SIG-M5 (cell line): Measurements from ENCODE around the gene SRPK2.

ENCODE experiments used
- DNase-seq: peaks from one replicate; lab custom pipeline; 2025; lab: John Stamatoyannopoulos, UW

SRPK2 gene

GRCh38 chr7:105098863-105099515 is 289.7 kb downstream of the SRPK2 start:
- no peak for DNase-seq

DNA sequence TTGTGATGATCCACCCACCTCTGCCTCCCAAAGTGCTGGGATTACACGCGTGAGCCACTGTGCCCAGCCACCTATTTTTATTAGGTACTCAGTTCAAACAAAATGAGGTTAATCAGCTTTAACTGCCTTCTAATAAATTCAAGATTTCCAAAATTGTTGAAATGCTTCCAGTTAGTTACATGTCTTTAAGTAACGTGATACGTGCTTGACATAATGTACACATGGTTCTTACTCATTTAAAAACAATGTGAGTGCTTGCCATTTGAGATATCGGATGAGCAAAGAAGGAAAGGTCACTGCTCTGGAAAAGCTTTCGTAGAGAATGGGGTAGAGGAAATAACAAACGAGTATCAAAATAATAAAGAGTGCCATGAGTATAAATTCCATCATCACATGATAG is 291.1 kb downstream of the SRPK2 start:
- no peak for DNase-seq

DNA sequence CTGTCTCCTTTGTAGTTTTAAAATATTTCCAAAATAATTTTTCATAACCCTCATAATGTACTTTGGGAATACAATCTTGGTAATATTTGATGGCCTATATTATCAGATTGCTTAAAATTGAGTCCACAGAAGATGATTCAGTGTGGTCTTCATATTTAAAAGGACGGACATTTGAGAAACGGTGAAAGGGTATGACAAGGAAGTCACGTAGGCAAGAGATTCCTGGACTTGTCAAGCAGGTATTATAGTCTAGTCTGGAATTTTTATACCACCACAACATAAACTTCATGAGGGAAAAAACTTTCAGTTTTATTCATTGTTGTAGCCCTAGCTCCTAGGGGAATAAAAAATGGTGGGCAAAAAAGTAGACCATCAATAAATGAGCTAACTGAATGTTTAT is 292.4 kb downstream of the SRPK2 start:
- DNase-seq = no peak

DNA sequence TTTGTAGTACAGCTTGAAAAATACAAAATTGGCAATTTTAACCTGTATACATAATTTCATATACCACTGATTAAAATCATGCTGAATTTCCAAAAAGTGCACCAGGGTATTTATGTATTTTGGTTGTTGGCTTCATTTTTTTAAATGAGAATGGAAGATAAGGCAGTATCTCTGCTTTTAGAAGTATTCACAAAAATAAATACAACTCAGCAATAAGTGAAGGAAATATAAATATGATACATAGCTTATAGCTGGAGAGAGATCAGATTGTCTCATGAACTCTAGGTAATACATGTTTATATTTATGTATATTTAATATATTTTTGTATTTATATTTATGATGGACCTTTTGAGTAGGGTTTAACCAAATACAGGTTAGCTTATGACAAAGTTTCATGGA is 293.8 kb downstream of the SRPK2 start:
- no peak for DNase-seq

- DNase-seq = no peak
Measured at GRCh38 chr7:105088456-105088855, 300.3 kb downstream of the SRPK2 start.

- DNase-seq = no peak
Measured at GRCh38 chr7:105087981-105088380, 300.7 kb downstream of the SRPK2 start.

GRCh38 chr7:105086850-105087249 is 301.9 kb downstream of the SRPK2 start:
- no peak for DNase-seq

DNA sequence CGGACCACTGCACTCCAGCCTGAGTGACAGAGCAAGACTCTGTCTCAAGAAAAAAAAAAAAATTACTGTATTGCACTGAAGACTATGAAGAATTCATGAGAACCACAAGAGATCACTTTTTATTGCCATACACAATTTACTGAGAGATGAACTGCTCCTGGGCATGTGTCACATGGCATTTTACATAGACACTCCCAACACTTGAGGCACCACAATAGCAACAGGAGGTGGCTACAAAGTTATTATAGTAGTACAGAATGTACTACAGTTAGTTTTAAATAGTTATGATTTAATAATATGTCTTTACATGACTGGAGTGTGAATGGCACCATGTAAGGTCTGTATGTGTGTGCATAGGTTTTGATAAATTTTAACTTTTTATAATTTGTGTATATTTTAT is 304.1 kb downstream of the SRPK2 start:
- DNase-seq = no peak

DNA sequence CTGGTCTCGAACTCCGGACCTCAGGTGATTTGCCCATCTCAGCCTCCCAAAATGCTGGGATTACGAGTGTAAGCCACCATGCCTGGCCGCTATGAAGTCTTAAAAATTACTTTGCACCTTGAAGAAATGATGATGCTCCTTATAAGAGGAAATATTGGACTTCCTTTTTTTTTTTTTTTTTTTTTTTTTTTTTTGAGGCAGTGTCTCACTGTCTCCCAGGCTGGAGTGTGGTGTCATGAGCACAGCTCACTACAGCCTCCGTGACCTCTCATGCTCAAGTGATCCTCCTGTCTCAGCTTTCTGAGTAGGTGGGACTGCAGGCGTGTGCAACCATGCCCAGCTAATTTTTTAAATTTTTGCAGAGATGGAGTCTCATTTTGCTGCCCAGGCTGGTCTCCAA is 309.4 kb downstream of the SRPK2 start:
- no peak for DNase-seq

- no peak for DNase-seq
Measured at GRCh38 chr7:105073143-105073542, 315.6 kb downstream of the SRPK2 start.

GRCh38 chr7:105068886-105069285 is 319.8 kb downstream of the SRPK2 start:
- no peak for DNase-seq

DNA sequence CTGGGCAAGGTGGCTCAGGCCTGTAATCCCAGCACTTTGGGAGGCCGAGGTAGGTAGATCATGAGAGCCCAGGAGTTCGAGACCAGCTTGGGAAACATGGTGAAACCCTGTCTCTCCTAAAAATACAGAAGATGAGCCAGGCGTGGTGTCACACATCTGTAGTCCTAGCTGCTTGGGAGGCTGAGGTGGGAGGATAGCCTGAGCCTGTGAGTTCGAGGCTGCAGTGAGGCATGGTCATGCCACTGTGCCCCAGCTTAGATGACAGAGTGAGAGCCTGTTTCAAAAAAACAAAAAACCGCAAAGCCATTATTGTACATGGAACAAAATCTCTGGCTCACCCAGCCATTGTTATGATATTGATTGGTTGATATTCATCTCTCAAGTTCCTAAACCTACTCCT is 321.0 kb downstream of the SRPK2 start:
- DNase-seq = no peak
